NCI-H1694 treated with DMSO at 0.1 percent for 48 hours (cell line): ENCODE results near the gene IL22RA1.

Experiments used
- DNase-seq: peaks from one replicate; lab custom pipeline; 2025; lab: John Stamatoyannopoulos, UW

IL22RA1 gene

GRCh38 chr1:24138476-24139221, 4.3 kb downstream of the IL22RA1 start:
- DNase-seq = no peak

GRCh38 chr1:24136956-24137539, 5.9 kb downstream of the IL22RA1 start:
- no peak for DNase-seq

- no peak for DNase-seq
These were observed 8.6 kb downstream of the IL22RA1 start for GRCh38 chr1:24134376-24134775.

GRCh38 chr1:24133819-24134218, 9.1 kb downstream of the IL22RA1 start:
- DNase-seq = no peak

DNA sequence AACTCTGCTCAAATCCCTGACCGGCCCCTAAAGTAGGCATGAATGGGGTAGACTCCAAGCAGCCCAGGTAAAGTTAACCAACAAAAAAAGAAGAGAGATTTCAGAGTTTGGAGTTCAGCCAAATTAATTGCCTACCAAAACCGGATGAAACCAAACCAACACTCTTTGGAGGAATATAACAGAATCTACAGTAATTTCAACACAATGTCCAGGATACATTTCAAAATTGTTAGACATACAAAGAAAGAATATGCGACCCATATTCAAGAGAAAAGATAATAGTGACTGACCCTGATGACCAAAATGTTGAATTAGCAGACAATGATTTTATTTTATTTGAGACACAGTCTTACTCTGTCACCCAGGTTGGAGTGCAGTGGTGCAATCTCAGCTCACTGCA, 12.6 kb downstream of the IL22RA1 start:
- DNase-seq = no peak

DNA sequence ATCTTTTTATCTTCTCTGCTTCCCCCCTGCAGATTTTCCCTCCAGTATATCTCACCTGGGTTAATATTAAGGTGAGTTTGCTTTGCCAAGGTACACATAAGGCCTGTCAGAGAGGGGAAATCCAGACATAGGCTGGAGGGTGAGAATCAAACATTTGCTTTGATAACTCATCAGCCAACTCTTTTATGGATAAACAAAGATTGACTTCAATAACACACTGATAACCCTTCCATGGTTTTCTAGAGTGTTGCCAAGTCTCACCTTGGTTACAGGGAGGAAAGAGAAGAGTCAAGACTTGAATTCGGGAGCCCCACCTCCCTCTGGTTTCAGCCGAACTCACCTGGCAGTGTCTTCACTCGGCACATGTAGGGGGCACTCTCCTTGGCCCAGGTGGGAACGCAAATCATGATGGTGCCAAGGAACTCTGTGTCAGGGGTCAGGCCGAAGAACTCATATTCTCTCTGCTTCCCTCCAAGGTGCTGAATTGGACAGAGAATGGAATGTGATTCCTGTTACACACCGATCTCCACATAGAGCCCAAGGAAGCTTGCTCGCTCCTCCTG, 15.1 kb downstream of the IL22RA1 start:
- DNase-seq = no peak

DNA sequence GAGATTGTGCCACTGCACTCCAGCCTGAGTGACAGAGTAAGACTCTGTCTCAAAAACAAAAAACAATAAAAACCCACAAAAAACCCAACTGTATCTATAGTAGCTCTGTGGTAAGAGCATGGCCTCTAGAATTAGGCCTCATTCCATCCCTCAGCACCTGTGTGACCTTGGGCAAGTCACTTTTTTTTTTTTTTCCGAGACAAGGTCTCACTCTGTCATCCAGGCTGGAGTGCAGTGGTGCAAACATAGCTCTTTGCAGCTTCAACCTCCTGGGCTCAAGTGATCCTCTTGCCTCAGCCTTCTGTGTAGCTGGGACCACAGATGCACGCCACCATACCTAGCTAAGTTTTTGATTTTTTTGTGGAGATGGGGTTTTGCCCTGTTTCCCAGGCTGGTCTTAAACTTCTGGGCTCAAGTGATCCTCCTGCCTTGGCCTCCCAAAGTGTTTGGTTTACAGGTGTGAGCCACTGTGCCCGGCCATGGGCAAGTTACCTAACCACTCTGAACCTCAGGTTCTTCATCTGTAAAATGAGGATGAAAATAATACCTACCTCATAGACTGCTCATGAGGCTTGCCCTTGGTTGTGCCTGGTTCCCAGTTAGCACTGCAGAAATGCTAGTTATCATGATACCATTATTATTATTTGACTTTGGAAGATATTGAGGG, 15.7 kb downstream of the IL22RA1 start:
- DNase-seq = no peak

GRCh38 chr1:24126672-24127023, 16.3 kb downstream of the IL22RA1 start:
- no peak for DNase-seq

- DNase-seq = no peak
These were observed 16.8 kb downstream of the IL22RA1 start for GRCh38 chr1:24126018-24126671.

DNA sequence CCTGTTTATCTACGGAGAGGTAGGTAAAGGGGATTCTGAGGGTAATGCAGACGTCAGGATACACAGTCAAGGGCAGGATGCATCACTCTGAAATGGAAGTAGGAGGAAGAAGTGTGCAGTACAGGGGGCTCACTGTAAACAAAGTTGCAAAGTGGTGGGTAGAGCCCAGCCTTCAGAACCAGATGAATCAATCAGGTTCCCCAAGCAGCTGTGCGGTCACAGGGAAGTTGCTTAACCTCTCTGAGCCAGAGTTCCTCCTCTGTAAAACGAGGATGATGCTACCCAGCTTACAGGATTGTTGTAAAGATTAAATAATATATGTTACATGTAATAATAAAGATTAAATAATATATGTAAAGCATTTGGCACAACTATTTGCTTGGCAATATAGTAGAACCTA, 17.5 kb downstream of the IL22RA1 start:
- no peak for DNase-seq

GRCh38 chr1:24124980-24125379, 18.0 kb downstream of the IL22RA1 start:
- no peak for DNase-seq

DNA sequence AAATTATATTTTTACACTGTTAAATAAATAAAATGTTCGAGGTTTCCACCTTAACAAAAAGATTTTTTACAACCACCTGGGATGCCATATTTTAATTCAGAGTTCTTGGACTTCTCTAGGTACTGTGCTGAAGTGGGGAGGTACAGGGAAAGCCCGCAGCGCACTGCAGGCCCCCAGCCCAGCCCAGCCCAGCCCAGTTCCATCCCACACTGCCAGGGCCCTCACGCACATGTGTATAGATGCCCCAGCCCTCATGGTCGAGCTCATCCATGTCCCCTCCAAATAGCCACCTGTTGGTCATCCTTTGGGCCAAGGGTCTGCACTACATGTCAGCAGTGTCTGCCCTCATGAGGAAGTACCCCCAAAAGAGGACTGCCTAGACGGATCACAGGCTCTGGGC, 19.3 kb downstream of the IL22RA1 start:
- no peak for DNase-seq

DNA sequence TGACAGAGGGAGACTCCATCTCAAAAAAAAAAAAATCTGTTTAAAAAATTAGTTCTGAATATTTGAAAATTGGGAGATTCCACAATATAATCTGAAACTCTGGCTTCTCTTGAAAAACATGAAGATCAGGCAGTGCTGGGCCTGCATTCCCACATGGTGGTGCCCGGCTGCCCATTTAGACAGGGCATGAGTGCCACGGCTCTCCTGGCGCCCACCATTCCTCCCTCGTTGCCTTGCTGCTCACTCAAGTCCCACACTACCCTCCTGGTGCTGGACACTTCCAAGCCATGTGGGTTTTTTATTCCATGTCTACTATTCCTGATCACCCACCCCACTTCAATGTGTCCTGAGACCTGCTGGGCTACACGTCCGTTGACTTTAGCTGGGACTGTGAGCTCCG, 20.2 kb downstream of the IL22RA1 start:
- no peak for DNase-seq

DNA sequence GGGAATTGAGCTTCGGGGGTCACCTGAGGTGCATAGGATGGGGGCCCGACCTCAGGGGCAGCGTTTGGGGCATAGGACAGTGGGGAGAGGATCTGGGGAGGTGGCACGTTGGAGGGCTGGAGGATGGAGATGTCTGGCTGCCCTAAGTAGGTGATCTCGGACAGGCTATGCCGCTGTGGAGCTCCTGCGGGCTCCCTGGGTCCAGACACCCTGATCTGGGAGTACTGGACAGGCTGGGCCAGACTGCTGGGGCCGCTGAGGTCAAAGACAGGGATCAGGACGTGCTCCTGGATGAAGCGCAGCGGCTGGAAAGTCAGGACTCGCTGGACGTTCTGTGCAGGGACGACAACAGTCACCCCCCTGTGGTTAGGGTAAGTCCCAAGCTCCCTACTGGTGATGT, 21.5 kb downstream of the IL22RA1 start:
- DNase-seq = no peak

DNA sequence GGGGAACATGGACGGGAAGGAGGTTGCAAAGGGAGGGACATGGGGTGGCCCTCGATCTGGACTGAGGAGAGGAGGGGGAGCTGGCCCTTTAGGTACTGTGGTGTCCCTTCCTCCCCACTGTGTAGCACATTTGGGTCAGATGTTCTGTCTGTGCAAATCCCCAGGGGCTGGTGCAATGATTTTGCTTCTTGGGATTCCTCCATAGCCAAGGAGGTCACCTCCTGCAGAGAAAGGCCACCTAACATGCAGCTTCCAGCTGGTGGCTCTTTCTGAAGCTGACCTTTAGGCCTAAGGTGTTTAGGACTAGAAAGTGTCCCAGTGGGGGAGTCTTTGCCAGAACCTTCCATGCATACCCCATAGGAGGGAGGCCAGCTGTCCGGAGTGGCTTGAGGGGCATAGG, 22.0 kb downstream of the IL22RA1 start:
- DNase-seq = no peak

DNA sequence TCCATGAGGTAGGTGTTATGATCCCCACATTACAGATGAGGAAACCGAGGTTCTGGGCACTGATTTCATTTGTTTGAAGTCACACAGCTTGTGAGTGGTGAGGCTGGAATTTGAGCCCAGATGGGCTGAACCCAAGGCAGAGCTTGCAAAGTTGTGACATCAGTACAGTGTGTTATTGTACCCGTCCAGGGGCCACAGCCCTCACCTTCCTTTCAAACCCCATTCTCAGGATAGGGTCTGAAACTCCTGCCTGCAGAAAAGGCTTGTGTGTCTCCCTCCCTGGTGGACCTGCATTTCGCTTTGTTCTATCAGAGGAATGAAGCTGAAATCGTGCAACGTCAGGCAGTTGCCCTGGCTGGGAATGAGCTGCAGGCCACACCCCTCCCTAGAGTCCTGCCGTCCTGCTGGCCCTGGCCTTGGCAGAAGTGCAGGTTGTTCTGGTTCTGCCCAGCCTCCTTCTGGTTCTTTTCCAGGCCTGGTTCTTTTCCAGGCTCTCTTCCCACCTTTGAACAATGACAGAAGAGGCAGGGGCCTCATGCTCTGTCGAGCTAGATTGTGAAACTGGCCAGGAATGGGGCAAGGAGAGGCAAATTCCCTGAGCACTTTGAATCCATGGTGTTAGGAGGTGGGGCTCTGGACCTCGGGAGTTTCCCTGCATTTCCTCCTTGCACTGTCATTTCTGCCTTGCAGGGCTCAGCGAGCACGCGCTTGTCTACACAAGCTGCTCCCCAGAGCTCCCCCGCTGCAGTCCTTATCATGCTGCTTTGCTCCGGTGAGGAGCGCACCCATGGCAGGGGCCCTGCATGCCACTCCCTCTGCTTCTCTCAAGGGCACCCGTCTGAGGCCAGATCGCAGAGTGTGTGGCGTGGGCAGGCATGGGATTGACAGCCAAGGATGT, 22.8 kb downstream of the IL22RA1 start:
- no peak for DNase-seq

DNA sequence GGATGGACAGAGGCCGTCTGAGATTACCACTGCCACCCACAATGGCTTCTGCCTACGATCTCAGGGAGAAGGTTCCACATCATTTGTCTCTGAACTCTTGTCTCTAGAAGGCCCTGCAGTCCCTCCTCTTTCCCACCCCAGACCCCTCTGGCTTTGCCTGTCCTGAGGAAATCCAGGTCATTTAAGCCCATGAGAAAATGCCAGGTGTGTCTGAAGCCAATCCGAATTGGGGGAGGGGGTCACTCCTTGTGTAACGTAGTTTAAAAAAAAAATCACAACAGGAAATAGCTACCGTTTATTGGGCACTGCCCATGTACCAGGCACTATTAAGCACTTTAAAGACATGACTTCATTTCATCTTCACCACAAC, 23.5 kb downstream of the IL22RA1 start:
- no peak for DNase-seq

- no peak for DNase-seq
These were observed 24.3 kb downstream of the IL22RA1 start for GRCh38 chr1:24118410-24119242.

DNA sequence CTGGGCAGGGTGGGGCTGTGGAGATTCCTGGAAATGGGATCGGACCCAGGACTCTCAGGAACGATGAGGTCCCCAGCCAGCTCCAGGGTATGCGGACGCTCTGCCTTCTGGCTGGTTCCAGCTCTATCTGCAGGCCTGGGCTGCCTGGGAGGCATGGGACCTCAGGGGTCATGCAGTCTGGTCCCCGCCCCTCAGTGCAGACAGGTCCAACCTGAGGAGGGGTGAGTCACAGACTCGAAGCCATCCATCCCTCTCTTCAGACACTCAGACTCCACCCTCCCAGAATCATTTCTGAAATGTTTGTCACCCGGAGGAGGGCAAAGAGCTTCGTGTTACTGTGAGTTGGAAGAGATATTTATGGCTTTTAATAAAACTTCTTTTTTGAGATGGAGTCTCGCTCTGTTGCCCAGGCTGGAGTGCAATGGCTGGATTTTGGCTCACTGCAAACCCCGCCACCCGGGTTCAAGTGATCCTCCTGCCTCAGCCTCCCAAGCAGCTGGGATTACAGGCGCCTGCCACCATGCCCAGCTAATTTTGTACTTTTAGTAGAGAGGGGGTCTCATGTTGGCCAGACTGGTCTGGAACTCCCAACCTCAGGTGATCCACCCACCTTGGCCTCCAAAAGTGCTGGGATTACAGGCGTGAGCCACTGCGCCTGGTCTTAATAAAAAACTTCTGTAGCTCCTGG, 25.1 kb downstream of the IL22RA1 start:
- DNase-seq = no peak

DNA sequence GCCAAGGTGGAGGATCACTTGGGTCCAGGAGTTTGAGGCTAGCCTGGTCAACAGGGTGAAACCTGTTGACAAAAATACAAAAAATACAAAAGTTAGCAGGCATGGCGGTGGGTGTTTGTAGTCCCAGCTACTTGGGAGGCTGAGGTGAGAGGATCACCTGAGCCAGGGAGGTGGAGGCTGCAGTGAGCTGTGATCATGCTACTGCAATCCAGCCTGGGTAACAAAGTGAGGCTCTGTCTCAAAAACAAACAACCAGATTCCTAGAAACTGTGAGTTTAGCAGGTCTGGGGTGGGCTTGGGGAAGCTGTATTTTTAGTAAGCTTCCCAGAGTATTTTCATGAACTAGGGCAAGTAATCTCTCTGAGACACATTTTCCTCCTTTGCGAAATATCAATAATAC, 25.8 kb downstream of the IL22RA1 start:
- DNase-seq = no peak
